Chondrocyte (in vitro differentiated cells): ENCODE measurements around the gene KRTAP12-3. TPM values are rescaled to one million over a fixed set of nuclear protein-coding genes. Genes with fewer than 3 reads are reported as not detected.

Source experiments
- DNase-seq: peaks from one replicate; pipeline ENCODE4 v3.0.0; 2021; ENCODE audit warnings: mixed read lengths, low spot score
- H3K27ac Mint-ChIP-seq: one replicate; pipeline ENCODE4 v1.8.0; 2021; ENCODE audit warnings: mild to moderate bottlenecking, moderate library complexity, mixed read lengths; ENCODE audit not compliant: unreplicated experiment
- H3K27me3 Mint-ChIP-seq: 2 replicates; pipeline ENCODE4 v1.8.0; 2021; ENCODE audit warnings: low read depth, mixed read lengths
- H3K36me3 Mint-ChIP-seq: 2 replicates; pipeline ENCODE4 v1.8.0; 2021; ENCODE audit warnings: low read depth, mixed read lengths
- H3K4me1 Mint-ChIP-seq: 2 replicates; pipeline ENCODE4 v1.8.0; 2021; ENCODE audit warnings: low read depth, mild to moderate bottlenecking, mixed read lengths
- H3K4me3 Mint-ChIP-seq: one replicate; pipeline ENCODE4 v1.8.0; 2021; ENCODE audit warnings: mild to moderate bottlenecking, moderate library complexity, mixed read lengths; ENCODE audit not compliant: unreplicated experiment
- H3K9me3 Mint-ChIP-seq: 2 replicates; pipeline ENCODE4 v1.8.0; 2021; ENCODE audit warnings: low read depth, mixed read lengths
- total RNA-seq: library from RNA; stranded (reverse); gene quantifications from 3 replicates; pipeline ENCODE4 v1.2.1, GENCODE V29; 2021
- TF ChIP-seq, protein P1 (sequence below): fragments of 200-600 bp; sonication (generic); IDR thresholded peaks from 2 replicates; pipeline ENCODE4 v1.5.0; 2021; ENCODE audit warnings: antibody characterized with exemption, mild to moderate bottlenecking, moderate library complexity

KRTAP12-3 gene
- total RNA-seq, 1 donor from 2014 or later, result not detected

DNA sequence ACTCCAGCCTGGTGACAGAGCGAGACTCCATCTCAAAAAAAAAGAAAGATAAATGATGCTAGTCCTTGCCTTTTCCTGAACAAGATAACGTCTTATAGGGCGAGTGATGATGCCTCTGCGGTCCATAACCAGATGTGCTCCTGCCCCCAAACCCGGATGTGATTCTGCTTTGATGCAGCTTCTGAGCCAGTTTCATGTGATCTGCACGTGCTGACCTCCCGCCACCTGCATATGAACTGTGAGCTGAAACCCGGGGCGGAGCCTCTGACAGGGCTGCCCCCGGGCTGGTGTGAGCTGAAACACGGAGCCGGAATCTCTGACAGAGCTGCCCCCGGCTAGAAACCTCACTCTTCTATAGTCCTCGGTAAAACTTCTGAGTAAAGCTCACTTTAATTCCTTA lies 4.6 kb upstream of the KRTAP12-3 start:
- peaks cover 7% of the 10 kb centered on the region for H3K36me3 Mint-ChIP-seq
- H3K27ac Mint-ChIP-seq, result no peak overlapping the region
- no peak for DNase-seq
- H3K4me1 Mint-ChIP-seq, result no peaks in the 10 kb centered on the region
- H3K27me3 Mint-ChIP-seq, result peaks cover 23% of the 10 kb centered on the region
- TF ChIP-seq, protein P1, sequence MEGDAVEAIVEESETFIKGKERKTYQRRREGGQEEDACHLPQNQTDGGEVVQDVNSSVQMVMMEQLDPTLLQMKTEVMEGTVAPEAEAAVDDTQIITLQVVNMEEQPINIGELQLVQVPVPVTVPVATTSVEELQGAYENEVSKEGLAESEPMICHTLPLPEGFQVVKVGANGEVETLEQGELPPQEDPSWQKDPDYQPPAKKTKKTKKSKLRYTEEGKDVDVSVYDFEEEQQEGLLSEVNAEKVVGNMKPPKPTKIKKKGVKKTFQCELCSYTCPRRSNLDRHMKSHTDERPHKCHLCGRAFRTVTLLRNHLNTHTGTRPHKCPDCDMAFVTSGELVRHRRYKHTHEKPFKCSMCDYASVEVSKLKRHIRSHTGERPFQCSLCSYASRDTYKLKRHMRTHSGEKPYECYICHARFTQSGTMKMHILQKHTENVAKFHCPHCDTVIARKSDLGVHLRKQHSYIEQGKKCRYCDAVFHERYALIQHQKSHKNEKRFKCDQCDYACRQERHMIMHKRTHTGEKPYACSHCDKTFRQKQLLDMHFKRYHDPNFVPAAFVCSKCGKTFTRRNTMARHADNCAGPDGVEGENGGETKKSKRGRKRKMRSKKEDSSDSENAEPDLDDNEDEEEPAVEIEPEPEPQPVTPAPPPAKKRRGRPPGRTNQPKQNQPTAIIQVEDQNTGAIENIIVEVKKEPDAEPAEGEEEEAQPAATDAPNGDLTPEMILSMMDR, result no peak
- H3K9me3 Mint-ChIP-seq, result peaks cover 19% of the 10 kb centered on the region
- no peak overlapping the region for H3K4me3 Mint-ChIP-seq

DNA sequence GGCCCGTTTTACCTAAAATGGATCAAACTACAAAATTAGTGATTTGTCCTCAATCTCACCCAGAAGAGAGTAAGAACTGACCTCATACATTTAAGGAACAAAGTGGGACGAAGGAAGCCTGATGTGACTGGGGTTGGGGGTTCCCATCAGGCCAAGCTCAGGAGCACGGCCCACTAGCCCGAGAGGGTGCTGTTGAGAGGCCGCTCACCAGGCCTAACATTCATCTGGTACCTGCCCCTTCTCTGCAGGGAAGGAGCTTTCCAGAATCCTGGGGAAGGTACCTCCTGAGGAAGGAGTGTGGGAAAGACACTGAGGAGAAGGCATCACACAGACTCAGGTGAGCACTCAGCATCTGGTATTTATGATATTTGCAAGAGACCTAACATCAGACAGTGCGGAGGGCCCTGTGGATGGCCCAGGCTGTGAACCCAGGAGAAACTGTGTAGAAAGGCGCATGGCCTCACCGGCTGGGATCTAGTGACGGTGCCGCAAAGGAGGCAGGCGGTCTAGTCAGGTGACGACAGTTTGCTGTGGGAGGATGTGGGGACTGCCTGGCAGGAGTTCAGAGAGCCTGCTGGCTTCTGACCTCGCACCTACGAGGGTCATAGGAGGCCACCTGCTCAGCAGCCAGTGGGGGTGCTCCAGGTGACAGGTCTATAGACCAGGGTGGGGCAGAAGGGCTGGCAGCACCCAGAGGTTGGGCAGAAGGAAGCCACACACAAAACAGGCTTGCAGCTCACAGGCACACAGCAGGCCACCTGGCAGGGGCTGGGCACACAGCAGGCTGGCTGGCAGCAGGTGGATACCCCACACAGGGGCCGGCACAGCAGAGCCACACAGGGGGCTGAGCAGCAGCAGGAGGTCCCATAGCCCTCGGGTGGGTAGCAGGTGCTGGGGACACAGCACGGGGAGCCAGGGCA lies 3.8 kb upstream of the KRTAP12-3 start:
- no peak overlapping the region for H3K27ac Mint-ChIP-seq
- no peaks in the 10 kb centered on the region for H3K4me1 Mint-ChIP-seq
- peaks cover 25% of the 10 kb centered on the region for H3K27me3 Mint-ChIP-seq
- no peak for DNase-seq
- H3K4me3 Mint-ChIP-seq, result no peak overlapping the region
- H3K36me3 Mint-ChIP-seq, result peaks cover 7% of the 10 kb centered on the region
- H3K9me3 Mint-ChIP-seq, result peaks cover 19% of the 10 kb centered on the region
- TF ChIP-seq, protein P1, result no peak

DNA sequence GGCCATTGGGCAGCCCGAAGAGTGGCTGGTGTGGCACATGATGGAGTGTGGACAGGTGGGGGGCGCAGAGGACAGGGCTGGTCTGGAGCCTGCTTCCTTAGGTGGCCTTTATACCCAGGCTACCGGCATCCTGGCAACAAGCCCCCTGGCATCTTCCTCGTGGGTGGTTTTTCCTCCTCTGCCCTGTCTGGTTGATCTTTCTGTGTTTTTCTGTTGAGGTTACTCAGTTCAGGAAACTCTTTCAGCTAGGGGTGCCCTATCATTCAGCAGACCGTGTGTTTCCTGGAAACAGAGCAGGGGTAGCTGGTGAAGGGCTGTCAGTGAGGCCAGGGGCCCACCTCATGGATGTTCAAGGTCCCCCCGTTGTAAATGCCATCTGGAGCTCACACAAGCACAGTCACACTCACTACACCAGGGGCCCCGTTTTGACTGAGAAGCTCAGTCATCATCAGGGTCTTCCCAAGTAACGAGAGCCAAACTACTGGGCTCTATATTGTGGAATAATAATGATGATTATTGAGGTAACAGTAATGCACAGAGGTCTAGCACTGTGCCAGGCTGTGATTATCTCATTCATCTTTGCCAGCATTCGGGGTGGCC lies 3.1 kb upstream of the KRTAP12-3 start, which contains the start of gene KRTAP12-4:
TSS of gene KRTAP12-4 (minus strand) at position 84 of the 600 bp plus-strand sequence. CDS start at position 39, 45 bp downstream.
- H3K9me3 Mint-ChIP-seq, result peaks cover 19% of the 10 kb centered on the region
- H3K27me3 Mint-ChIP-seq, result peaks cover 33% of the 10 kb centered on the region
- TF ChIP-seq, protein P1, result no peak
- no peak within 1 kb of the TSS for H3K4me3 Mint-ChIP-seq
- no peak within 1 kb of the TSS for H3K27ac Mint-ChIP-seq
- H3K36me3 Mint-ChIP-seq, result peaks cover 7% of the 10 kb centered on the region
- H3K4me1 Mint-ChIP-seq, result no peaks in the 10 kb centered on the region
- DNase-seq, result no peak

DNA sequence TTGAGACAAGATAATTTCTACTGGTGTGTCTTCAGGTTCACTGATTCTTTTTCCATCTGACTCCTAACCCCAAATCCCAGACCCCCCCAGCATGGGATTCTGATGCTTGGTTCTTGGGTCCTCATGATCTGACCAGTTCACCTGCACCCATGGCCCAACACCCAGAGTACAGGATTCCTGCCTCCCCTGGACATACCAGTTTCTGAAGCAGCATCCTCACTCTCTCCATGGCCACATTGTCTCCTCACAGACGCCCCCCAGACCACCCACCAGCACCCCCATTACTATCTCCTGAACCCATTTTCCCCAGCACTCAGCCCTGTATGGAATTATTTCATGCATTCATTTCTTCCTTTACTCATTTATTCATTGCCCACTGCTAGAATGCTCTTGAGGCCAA lies 864 bp upstream of the KRTAP12-3 start:
- peaks cover 38% of the 10 kb centered on the region for H3K27me3 Mint-ChIP-seq
- TF ChIP-seq, protein P1, result no peak
- H3K36me3 Mint-ChIP-seq, result peaks cover 8% of the 10 kb centered on the region
- DNase-seq, result no peak
- H3K4me1 Mint-ChIP-seq, result no peaks in the 10 kb centered on the region
- peaks cover 19% of the 10 kb centered on the region for H3K9me3 Mint-ChIP-seq
- H3K4me3 Mint-ChIP-seq, result no peak overlapping the region
- H3K27ac Mint-ChIP-seq, result no peak overlapping the region

DNA sequence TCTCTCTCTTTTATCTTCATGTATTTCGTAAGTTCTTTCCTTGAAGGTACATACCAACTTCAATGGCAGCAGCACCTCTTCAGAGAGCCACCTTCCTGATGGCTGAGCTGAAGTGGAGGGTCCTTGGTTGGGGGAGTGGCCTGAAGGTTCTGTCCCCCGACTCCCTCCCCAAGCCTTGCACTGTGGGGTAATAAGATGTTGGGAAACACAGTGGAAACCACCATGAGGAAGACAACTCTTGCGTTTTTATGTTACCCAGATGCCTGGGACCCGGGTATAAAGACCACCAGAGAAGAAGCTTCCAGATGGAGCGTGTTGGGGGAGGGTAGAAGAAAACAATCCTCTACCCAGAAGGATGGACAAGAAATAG lies 794 bp downstream of the KRTAP12-3 start:
- H3K9me3 Mint-ChIP-seq, result peaks cover 24% of the 10 kb centered on the region
- H3K27me3 Mint-ChIP-seq, result peaks cover 38% of the 10 kb centered on the region
- peaks cover 8% of the 10 kb centered on the region for H3K36me3 Mint-ChIP-seq
- H3K4me3 Mint-ChIP-seq, result no peak overlapping the region
- TF ChIP-seq, protein P1, result no peak
- no peak overlapping the region for H3K27ac Mint-ChIP-seq
- DNase-seq, result no peak
- H3K4me1 Mint-ChIP-seq, result no peaks in the 10 kb centered on the region
